NB4 (cell line): ENCODE results near the gene SPHK1.

Experiments used
- MYC ChIP-seq: IDR thresholded peaks from 2 replicates; pipeline ENCODE4 v1.6.1; 2011; ENCODE audit warnings: low read depth, low read length
- POLR2A ChIP-seq: IDR thresholded peaks from 2 replicates; pipeline ENCODE4 v1.6.1; 2011; ENCODE audit warnings: mild to moderate bottlenecking; ENCODE audit not compliant: insufficient read length; ENCODE audit errors: extremely low read depth
- TF ChIP-seq, protein P1 (sequence below): IDR thresholded peaks from one replicate; pipeline ENCODE4 v1.5.1; 2012; ENCODE audit warnings: low read depth, low read length
- TF ChIP-seq, protein P2 (sequence below): IDR thresholded peaks from 2 replicates; pipeline ENCODE4 v1.6.1; 2011; ENCODE audit warnings: low read depth, low read length

DNA sequence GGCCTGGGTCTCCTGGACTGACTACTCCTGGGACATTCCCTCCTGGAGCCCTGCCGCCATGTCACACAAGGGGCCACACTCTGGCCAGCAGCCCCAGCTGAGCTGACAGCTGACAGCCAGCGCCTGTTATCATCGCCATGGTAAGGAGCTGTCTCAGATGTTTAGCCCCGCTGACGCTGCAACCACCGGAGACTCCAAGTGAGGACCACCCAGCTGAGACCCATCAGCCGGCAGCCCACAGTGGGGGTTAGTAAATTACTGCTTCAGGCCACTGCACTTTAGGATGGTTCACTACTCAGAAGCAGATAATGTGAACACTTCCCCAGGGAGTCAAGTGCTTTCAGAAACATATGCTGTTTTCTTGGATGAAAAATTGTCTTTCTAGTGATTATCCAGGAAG, 14.6 kb upstream of the SPHK1 start:
- TF ChIP-seq, protein P1, sequence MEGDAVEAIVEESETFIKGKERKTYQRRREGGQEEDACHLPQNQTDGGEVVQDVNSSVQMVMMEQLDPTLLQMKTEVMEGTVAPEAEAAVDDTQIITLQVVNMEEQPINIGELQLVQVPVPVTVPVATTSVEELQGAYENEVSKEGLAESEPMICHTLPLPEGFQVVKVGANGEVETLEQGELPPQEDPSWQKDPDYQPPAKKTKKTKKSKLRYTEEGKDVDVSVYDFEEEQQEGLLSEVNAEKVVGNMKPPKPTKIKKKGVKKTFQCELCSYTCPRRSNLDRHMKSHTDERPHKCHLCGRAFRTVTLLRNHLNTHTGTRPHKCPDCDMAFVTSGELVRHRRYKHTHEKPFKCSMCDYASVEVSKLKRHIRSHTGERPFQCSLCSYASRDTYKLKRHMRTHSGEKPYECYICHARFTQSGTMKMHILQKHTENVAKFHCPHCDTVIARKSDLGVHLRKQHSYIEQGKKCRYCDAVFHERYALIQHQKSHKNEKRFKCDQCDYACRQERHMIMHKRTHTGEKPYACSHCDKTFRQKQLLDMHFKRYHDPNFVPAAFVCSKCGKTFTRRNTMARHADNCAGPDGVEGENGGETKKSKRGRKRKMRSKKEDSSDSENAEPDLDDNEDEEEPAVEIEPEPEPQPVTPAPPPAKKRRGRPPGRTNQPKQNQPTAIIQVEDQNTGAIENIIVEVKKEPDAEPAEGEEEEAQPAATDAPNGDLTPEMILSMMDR = no peak
- TF ChIP-seq POLR2A (no peak), MYC (no peak)
- TF ChIP-seq, protein P2, sequence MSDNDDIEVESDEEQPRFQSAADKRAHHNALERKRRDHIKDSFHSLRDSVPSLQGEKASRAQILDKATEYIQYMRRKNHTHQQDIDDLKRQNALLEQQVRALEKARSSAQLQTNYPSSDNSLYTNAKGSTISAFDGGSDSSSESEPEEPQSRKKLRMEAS = no peak
